AG04449 (cell line): ENCODE measurements around the gene ZFYVE19.

Source experiments
- CTCF ChIA-PET: fragments of 350-600 bp; formaldehyde crosslinking; extraction: SDS; loops from one replicate; lab custom pipeline; 2021; ENCODE audit warnings: antibody characterized with exemption; lab: Yijun Ruan, JAX
- POLR2A ChIA-PET: fragments of 400-600, 350-600 bp; formaldehyde crosslinking; extraction: SDS; loops from one replicate; lab custom pipeline; 2020; ENCODE audit warnings: antibody characterized with exemption, inconsistent platforms; lab: Yijun Ruan, JAX
- DNase-seq: peaks from one replicate; pipeline ENCODE4 v3.0.0-alpha.2; 2010; ENCODE audit warnings: low read depth, low spot score
- H3K4me3 ChIP-seq: 2 replicates; pipeline ENCODE4 v1.5.1; 2011; ENCODE audit warnings: low read depth, mild to moderate bottlenecking, control low read depth, low read length
- CTCF ChIP-seq: IDR thresholded peaks from one replicate; pipeline ENCODE4 v1.5.1; 2011; ENCODE audit warnings: mild to moderate bottlenecking, moderate library complexity, low read length, control low read depth, inconsistent platforms; ENCODE audit not compliant: insufficient read depth; ENCODE audit errors: missing control alignments

ZFYVE19 gene

DNA sequence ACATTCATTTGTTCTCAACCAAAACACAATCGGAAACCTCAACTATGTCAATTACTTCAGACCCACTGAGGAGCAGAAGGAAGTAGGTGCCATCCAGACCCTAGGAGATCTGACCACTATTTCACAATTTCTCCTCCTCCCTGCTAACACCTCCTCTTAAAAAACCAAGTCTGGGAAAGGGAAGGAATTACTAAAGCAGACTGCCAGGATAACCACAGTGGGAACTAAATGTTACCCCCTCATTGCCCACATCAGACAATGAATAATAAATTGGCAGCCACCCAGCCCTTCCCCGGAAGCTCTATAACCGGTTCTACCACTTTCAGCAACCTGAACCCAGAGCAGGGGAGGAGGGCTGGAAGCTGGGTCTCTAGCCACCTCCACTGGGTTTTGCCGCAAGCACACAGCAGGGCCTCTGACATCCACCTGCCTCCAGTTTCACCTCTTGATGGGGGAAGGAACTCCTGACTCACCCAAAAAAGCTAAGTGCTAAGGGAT lies 19.5 kb upstream of the ZFYVE19 start:
- no peak overlapping the region for H3K4me3 ChIP-seq
- ChIA-PET CTCF (interaction anchor here (0.8 to 3.3 kb wide), 5 partner anchors 23 to 106 kb away, joined by 3 to 18 read pairs (median 4); partner anchors contain the start of genes GCHFR and VPS18), POLR2A (no interaction called here)
- TF ChIP-seq CTCF, result no peak
- DNase-seq, result no peak

DNA sequence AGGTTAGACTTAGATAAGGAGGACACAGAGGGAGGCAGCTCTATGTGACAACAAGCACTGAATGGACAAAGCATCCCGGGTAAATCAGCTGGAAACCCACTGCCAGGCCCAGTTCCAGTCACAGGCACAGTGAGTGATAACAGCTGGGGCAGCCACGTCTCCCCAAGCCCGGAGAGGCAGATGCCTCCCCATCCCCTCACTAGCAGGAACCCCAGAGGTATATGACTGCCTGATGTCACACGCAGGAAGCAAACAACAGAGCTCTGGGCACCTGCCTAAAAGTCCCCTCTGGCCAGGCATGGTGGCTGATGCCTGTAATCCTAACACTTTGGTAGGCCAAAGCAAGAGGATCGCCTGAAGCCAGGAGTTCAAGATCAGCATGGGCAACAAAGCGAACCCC lies 18.9 kb upstream of the ZFYVE19 start:
- ChIA-PET POLR2A (no interaction called here), CTCF (interaction anchor here (0.8 to 3.3 kb wide), 5 partner anchors 21 to 106 kb away, joined by 3 to 18 read pairs (median 4); partner anchors contain the start of genes GCHFR and VPS18)
- no peak overlapping the region for H3K4me3 ChIP-seq
- no peak for TF ChIP-seq CTCF
- DNase-seq, result no peak

DNA sequence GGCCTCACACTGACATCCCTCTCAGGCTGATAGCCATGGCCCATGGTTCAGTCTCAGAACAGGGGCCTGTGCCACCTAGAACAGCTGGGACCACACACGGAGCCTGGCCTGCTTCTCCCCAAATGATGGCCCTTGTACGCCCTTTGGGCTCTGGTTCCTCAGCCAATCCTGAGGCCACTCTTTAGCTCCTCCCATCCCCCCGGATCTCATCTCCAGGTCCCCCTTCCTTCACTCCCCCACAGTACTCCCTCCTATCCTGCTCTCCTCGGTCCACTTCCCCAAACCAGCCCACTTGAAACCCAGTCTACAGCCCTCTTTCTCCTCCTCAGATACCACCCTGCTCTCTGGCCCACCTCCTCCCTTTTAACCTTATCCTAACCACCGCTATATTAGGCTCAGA lies 17.8 kb upstream of the ZFYVE19 start:
- POLR2A ChIA-PET, result no interaction called here
- TF ChIP-seq CTCF, result no peak
- no peak for DNase-seq
- CTCF ChIA-PET, result interaction anchor here (1.4 to 3.3 kb wide), 2 partner anchors 22 to 69 kb away, joined by 3 to 18 read pairs; no protein-coding TSS in a partner anchor
- no peak overlapping the region for H3K4me3 ChIP-seq

DNA sequence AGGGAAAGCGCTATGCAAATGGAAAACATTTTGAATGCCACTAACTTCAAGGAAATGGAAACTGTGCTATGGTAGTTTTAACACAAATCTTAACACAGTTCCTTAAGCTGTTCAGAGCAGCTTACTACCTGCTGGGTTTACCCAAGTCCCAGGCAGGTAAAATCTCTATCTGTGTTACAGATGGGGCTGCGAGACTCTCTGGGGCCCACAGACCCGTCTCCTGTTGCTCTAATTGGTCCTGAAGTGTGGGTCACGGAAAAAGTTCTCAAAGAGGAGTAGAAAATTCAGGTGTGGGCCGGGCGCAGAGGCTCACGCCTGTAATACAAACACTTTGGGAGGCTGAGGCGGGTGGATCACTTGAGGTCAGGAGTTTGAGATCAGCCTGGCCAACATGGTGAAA lies 16.9 kb upstream of the ZFYVE19 start:
- ChIA-PET POLR2A (no interaction called here), CTCF (interaction anchor here (1.5 to 3.3 kb wide), 2 partner anchors 20 to 68 kb away, joined by 3 to 18 read pairs; partner anchors contain the start of gene C15orf62)
- no peak for DNase-seq
- no peak overlapping the region for H3K4me3 ChIP-seq
- TF ChIP-seq CTCF, result no peak

DNA sequence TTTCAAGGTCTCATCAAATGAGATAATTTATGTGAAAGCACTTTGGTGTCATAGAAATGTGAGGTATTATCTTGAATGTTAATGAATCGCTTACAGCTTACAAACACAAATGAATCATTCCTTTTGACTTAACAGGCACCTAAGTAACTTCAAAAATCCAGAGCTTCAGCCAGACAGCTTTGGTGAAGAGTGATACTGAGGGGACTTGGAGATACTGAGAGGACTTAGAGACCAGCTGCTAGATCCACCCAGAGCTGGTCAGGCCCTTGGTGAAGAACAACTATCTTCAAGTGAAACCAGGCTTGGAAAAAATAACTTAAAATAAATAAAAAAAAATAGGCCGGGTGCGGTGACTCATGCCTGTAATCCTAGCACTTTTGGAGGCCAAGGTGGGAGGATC lies 16.2 kb upstream of the ZFYVE19 start:
- ChIA-PET POLR2A (interaction anchor here (0.9 kb wide), 1 partner anchor 15 kb away, joined by 3 read pairs; no protein-coding TSS in a partner anchor), CTCF (interaction anchor here (1.1 to 3.3 kb wide), 4 partner anchors 8 to 103 kb away, joined by 3 to 18 read pairs (median 7); partner anchors contain the start of gene C15orf62)
- no peak overlapping the region for H3K4me3 ChIP-seq
- DNase-seq, result no peak
- TF ChIP-seq CTCF, result no peak

GRCh38 chr15:40792394-40792793 lies 14.5 kb upstream of the ZFYVE19 start:
- H3K4me3 ChIP-seq, result no peak overlapping the region
- DNase-seq, result no peak
- no peak for TF ChIP-seq CTCF
- ChIA-PET POLR2A (no interaction called here), CTCF (interaction anchor here (1.7 to 3.1 kb wide), 3 partner anchors 10 to 102 kb away, joined by 8 to 11 read pairs (median 10); partner anchors contain the start of gene VPS18)
